Right atrium auricular region (tissue), 2 donors: Measurements from ENCODE around the gene TBL3. TPM values are rescaled to one million over a fixed set of nuclear protein-coding genes. Genes with fewer than 3 reads are reported as not detected.
"Not testable (repeated sequence)": the region's sequence is repeated elsewhere in the genome, so short reads cannot be mapped to it uniquely, and the experiment has no call there.

Source experiments
- DNase-seq: peaks from one replicate; pipeline ENCODE4 v3.0.0-alpha.2; 2019; ENCODE audit warnings: low spot score
- H3K27ac ChIP-seq, 2 donors: fragments of 200-600 bp; sonication (generic); 1 replicate in 1 of 2; 2 replicates in 1 of 2; pipeline ENCODE4 v1.5.1; 2016 to 2019
- H3K27me3 ChIP-seq, 2 donors: fragments of 200-600 bp; sonication (generic); one replicate each; pipeline versions ENCODE4 v1.5.1 to v1.6.0; 2017 to 2019
- H3K36me3 ChIP-seq: fragments of 200-600 bp; sonication (generic); one replicate; pipeline ENCODE4 v1.5.1; 2016
- H3K4me1 ChIP-seq, 2 donors: fragments of 200-600 bp; sonication (generic); one replicate each; pipeline versions ENCODE4 v1.5.1 to v1.6.0; 2017 to 2019
- H3K4me3 ChIP-seq, 2 donors: fragments of 200-600 bp; sonication (generic); 1 replicate in 1 of 2; 2 replicates in 1 of 2; pipeline ENCODE4 v1.5.1; 2017 to 2019; ENCODE audit warnings: mild to moderate bottlenecking in 1 of 2, moderate library complexity in 1 of 2
- H3K9me3 ChIP-seq, 2 donors: fragments of 200-600 bp; sonication (generic); one replicate each; pipeline ENCODE4 v1.5.1; 2019
- total RNA-seq, 2 donors: library from RNA; depleted of rRNA; stranded (reverse); fragments of >200 nt; gene quantifications; one replicate each; pipeline ENCODE4 v1.1.0, GENCODE V29; 2016
- TF ChIP-seq, protein P1 (sequence below), 2 donors: fragments of 200-600 bp; sonication (generic); IDR thresholded peaks; one replicate each; pipeline ENCODE4 v1.5.1; 2019; ENCODE audit warnings: antibody characterized with exemption in 2 of 2

Gene TBL3
- total RNA-seq, 2 donors from 2014 or later = 22.4 to 35.6 TPM

DNA sequence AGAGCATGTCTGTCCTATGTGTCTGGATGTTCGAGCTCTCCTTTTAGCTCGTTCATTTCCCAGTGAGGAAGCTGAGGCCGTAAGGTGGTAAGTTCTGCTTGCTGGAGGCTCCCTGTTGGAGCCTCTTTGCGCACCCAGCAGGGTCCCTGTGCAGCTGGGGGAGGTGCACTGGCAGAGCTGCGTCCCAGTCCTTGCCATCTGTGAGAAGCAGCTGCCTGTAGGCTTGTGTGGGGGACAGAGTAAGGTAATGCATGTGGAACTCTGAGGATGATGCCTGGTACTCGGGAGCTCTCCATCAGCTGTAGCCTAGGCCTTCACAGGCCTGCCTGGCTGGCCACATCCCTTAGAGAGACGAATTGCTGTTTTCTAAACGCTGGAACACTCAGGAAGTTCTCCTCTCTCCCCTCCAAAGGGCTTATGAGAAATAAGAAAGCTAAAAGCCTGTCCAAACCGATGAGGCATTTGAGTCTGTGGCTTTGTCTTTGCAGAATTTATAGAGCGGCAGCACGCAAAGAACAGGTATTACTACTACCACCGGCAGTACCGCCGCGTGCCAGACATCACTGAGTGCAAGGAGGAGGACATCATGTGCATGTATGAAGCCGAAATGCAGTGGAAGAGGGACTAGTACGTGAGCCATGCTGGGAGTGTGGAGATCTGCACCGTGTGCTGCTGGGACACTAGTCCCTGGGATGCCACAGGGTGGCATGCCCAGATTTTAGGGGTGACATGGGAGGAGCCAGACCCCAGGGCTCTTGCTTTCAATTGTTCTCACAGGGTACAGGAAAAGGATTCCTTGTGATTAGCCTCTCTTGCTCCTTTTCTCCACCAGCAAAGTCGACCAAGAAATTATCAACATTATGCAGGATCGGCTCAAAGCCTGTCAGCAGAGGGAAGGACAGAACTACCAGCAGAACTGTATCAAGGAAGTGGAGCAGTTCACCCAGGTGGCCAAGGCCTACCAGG is 10.9 kb upstream of the TBL3 start:
- peaks cover 0 to 45% of the 10 kb centered on the region in 2 donors for H3K4me1 ChIP-seq
- peaks cover 26% of the 10 kb centered on the region for H3K36me3 ChIP-seq
- DNase-seq = no peak
- peak overlapping the region in 1 of 2 donors; percentile 88 for H3K4me3 ChIP-seq
- no peaks in the 10 kb centered on the region for H3K27me3 ChIP-seq
- peak overlapping the region in 1 of 2 donors; percentile 85 for H3K27ac ChIP-seq
- TF ChIP-seq, protein P1, sequence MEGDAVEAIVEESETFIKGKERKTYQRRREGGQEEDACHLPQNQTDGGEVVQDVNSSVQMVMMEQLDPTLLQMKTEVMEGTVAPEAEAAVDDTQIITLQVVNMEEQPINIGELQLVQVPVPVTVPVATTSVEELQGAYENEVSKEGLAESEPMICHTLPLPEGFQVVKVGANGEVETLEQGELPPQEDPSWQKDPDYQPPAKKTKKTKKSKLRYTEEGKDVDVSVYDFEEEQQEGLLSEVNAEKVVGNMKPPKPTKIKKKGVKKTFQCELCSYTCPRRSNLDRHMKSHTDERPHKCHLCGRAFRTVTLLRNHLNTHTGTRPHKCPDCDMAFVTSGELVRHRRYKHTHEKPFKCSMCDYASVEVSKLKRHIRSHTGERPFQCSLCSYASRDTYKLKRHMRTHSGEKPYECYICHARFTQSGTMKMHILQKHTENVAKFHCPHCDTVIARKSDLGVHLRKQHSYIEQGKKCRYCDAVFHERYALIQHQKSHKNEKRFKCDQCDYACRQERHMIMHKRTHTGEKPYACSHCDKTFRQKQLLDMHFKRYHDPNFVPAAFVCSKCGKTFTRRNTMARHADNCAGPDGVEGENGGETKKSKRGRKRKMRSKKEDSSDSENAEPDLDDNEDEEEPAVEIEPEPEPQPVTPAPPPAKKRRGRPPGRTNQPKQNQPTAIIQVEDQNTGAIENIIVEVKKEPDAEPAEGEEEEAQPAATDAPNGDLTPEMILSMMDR (IDR thresholded peaks at IDR 0.05) = no peak
- H3K9me3 ChIP-seq = no peaks in the 10 kb centered on the region

DNA sequence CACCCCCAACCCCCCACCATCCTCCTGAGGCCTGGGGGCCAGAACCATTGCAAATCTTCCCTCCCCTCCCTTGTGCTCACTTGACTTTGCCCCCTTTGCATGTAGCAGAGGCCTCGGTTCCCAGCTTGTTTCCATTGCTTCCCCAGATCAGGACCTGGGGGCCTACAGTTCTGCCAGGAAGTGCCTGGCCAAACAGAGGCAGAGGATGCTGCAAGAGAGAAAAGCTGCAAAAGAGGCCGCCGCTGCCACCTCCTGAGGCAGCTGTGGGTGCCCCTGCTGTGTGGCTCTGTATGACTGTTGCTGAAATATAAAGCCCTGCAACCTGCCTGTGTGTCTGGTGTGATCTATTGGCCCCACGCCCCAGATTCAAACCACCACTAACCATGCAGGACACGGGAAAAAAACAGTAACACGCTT is 10.2 kb upstream of the TBL3 start:
- Histone ChIP-seq H3K27me3 (no peaks in the 10 kb centered on the region), H3K27ac (no peak overlapping the region), H3K4me3 (no peak overlapping the region), H3K36me3 (peaks cover 26% of the 10 kb centered on the region), H3K9me3 (no peaks in the 10 kb centered on the region), H3K4me1 (peaks cover 0 to 48% of the 10 kb centered on the region in 2 donors)
- DNase-seq = no peak
- TF ChIP-seq, protein P1 (IDR thresholded peaks at IDR 0.05) = no peak

DNA sequence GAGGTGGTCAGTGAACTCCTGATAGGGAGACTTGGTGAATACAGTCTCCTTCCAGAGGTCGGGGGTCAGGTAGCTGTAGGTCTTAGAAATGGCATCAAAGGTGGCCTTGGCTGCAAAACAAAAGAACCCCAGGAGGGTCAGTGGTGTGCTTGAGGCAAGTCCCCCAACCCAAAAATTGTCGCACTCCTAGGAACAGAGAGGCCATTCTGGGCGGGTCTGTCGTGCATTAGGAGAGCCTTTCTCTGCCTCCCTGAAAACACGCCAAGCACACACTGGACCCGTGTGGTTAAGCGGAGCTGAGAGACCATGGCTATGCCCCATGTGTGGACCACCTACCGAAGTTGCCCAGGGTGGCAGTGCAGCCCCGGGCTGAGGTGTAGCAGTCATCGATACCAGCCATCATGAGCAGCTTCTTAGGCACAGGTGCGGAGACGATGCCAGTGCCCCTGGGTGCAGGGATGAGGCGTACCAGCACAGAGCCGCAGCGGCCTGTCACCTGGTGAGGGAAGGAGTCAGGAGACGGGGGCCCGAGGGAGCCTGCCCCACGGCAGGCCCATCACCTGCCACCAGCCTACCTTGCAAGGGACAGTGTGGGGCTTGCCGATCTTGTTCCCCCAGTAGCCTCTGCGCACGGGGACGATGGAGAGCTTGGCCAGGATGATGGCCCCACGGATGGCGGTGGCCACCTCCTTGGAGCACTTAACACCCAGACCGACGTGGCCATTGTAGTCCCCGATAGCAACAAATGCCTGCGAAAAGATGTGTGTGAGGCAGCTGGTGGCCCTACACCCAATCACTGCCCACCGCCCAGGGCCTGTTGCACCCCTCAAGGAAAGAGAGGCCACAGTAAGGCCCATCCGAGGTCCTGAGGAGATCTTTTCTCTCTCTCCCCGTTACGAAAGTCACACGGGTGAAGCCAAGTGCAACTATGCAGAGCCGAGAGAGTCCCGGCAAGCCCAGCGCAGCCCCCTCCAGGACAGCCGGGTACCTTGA is 9.4 kb upstream of the TBL3 start:
- not testable (repeated sequence) for DNase-seq, H3K9me3 ChIP-seq, H3K27me3 ChIP-seq, H3K27ac ChIP-seq, H3K4me3 ChIP-seq
- Histone ChIP-seq H3K36me3 (peaks cover 26% of the 10 kb centered on the region), H3K4me1 (peaks cover 0 to 48% of the 10 kb centered on the region in 2 donors)

DNA sequence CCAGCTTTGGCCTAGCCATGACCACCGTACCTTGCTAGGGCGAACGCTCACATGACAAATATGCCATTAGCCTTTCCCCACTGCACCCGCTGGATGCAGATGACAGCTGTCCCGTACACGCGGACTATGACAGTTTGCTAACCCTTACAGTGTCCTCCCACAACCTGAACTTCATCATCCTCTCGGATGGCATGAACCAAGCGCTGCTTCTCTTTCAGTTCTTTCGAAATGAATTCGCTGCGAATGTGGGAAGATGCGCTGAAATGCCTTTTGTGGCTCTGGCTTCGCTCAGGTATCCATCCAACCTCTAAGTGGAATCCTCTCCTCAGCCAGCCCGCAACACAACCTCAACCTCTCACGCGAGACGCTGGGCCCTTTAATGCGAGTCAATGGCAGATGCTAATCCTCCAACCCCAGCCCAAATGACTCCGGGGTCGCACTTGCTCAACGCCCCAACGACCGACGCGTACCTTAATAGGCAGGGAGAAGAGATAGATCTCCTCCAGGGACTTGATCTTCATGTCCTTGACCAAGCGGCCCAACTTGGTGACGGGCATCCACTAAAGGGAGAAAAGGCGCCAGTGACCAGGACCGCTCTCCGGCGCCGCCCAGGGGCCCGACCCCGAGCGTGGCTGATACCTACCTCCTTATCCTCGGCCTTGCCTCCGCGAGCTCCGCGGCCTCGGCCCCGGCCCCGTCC is 7.9 kb upstream of the TBL3 start:
- Histone ChIP-seq H3K27ac (peak overlapping the region; percentile 88 to 91), H3K4me3 (peak overlapping the region; percentile 74 to 80), H3K27me3 (no peaks in the 10 kb centered on the region), H3K36me3 (peaks cover 26% of the 10 kb centered on the region), H3K9me3 (no peaks in the 10 kb centered on the region), H3K4me1 (peaks cover 0 to 44% of the 10 kb centered on the region in 2 donors)
- no peak for DNase-seq
- TF ChIP-seq, protein P1 (IDR thresholded peaks at IDR 0.05) = peak in 1 of 2 donors; percentile 54

DNA sequence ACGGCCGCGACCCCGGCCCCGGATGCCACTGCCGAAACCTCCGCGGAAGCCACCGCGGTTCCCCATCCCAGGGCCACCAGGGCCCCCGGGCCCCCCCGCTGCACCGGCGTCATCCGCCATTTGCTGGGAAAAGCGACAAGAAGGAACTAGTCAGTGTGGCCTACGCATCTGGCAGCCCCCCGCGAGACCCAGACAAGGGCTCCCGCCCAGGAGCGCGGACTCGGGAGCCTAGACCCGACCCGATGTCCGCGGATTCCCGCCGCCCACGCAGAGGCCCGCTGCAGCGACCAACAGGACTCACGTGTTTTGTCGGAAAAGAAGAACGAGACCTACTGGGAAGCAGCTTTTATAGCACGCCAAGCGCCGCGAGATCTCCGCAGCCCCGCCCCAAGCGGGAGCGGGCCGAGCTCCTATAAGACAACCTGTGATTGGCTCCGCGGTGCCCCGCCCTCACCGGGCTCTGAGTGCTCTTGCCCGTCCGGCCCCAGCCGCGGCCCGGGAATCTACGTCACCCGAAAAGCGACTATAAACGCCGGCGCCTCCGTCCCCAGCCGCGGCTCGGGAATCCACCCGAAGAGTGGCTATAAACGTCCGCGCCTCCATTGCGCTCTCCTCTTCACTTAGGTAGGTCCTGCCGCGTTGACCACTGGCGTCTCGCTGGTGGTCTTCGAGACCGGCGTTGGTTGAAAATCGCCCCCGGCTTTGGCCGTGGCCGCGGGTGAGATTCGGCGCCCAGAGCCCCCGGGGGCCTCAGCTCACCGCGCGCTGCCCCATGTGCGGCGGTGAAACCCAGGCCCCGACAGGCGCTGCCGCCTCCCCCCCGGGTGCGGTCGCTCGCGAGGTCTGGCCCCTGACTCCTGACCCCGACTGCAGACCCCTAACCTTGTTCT is 7.1 kb upstream of the TBL3 start, which contains the start of gene RPS2:
Gene RPS2 (minus strand): TSS at position 321 of the 890 bp plus-strand sequence. CDS start 201 bp downstream, at position 120.
- TF ChIP-seq, protein P1 (IDR thresholded peaks at IDR 0.05) = no peak
- Histone ChIP-seq H3K9me3 (no peaks in the 10 kb centered on the region), H3K4me3 (peak within 1 kb of the TSS; percentile 74 to 80), H3K27ac (peak within 1 kb of the TSS; percentile 88 to 91), H3K4me1 (peaks cover 0 to 41% of the 10 kb centered on the region in 2 donors), H3K36me3 (peaks cover 26% of the 10 kb centered on the region), H3K27me3 (no peaks in the 10 kb centered on the region)
- DNase-seq = peak; percentile 100
